GM21529 (cell line): Measurements from ENCODE around the gene LRRC49.
"Not testable (repeated sequence)": the region's sequence is repeated elsewhere in the genome, so short reads cannot be mapped to it uniquely, and the experiment has no call there.

Source experiments
- ATAC-seq: cut with Tn5 transposase; IDR thresholded peaks from one replicate; pipeline ENCODE4 v1.9.1; 2021; ENCODE audit not compliant: unreplicated experiment

Gene LRRC49, protein sequence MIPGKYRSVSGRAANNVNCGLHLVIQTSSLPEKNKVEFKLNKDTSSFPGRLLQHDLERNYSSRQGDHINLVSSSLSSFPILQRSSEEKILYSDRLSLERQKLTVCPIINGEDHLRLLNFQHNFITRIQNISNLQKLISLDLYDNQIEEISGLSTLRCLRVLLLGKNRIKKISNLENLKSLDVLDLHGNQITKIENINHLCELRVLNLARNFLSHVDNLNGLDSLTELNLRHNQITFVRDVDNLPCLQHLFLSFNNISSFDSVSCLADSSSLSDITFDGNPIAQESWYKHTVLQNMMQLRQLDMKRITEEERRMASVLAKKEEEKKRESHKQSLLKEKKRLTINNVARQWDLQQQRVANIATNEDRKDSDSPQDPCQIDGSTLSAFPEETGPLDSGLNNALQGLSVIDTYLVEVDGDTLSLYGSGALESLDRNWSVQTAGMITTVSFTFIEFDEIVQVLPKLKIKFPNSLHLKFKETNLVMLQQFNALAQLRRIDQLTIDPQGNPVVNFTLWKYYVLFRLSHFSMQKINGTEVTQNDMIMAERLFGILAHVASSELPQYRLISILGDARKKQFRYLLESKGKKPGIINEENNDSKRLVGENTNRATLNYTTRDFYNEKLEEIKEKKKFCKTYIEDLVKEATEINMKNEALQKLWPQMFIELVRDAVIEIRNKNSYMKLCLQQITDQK

DNA sequence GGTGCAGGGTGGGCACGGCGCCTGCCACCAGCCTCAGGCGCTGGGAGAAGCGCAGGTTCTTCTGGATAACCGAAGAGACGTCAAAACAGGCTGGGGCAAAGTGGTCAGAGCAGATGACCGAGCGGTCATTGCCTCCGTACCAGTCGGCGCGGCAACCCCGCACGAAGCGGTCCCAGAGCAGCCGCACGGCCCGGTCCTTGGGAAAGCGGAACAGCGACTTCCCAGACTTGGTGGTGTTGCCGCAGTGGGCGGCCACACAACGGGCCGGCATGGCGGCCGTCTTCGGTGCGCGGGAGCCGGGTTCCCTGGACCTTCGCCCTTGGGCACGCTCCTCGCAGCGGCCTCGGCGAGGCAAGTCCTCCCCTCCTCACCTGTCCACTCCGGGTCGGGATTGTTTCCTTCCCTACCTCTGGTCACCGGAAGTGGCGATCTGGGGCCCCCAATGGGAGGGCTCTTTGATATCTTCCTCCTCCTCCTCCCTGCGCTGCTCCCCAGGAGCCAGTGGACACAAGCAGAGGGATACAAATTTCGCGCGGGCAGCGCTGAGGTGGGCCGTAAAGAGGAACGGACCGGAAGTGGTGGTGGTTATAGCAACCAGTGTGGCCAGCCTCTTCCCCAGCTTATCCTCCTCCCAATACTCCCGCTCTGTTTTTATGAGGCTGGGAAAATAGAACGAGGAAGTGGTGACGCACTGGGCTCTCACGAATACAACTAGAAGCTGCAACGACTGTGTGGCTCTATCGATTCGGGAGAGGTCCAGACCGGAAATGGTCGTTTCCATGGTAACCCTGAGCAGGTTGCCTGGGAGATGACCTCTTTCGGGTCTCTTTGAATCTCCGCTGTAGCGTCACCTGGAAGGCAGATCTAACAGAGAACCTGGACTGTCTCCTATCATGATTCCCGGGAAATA is at the start of gene LRRC49, which contains the start of gene THAP10:
Gene LRRC49 (plus strand): TSS at position 825 of the 910 bp plus-strand sequence. CDS start 69 bp downstream, at position 894.
Gene THAP10 (minus strand): TSS at position 432 of the 910 bp plus-strand sequence. CDS start 161 bp downstream, at position 271.
- peak; percentile 74 for ATAC-seq

GRCh38 chr15:70845602-70846360 is 46.8 kb upstream of the LRRC49 start:
- ATAC-seq: no peak

DNA sequence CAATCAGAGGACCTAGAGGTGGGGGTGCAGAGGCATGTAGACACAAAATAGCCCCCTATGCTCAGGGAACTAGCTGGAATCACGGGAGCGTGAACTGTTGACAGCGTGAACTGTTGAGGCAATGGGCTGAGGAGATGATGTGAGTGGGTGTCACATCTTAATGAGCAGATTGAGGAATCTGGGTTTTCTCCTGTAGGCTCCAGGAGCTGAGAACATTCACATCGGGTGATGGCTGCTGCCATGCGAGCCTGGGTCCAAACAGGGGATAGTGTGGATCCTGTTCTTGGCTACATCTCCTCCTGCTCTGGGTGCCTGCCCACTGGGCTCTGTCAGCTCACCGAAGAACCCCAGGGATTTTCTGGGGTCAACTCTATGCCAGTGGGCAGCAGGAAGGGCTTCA is 40.7 kb upstream of the LRRC49 start:
- no peak for ATAC-seq

GRCh38 chr15:70852501-70853317 is 39.9 kb upstream of the LRRC49 start:
- ATAC-seq: no peak

DNA sequence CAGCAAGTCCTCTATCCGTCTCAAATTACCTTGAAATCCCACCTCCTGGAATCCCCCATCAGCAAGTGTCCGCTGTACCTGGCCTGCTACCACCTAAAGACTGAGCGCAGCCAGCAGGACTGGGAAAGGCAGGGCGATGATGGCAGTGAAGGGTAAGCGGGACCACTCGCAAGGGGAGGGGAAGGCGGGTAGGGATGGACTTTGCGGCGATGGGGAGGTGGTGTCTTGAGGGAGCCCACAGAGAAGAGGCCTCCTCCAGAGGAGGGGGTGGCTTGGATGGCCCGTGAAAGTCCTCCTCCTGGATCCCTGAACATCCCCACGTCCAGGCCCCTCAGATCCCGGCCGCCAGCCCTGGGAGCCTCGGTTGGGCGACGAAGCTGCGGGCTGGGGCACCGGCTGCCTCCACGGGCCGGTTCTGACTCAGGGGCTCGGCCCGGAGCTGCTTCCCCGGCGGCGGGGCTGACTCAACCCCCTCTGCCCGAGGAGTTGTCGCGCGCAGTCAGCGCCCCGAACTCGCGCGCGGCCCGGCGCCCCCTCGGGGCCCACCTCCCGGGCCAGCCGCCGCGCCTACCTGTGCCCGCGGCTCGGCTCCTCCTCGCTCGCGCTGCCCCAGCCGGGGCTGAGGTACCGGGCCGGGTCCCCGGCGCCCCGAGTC is 39.2 kb upstream of the LRRC49 start:
- ATAC-seq: no peak

DNA sequence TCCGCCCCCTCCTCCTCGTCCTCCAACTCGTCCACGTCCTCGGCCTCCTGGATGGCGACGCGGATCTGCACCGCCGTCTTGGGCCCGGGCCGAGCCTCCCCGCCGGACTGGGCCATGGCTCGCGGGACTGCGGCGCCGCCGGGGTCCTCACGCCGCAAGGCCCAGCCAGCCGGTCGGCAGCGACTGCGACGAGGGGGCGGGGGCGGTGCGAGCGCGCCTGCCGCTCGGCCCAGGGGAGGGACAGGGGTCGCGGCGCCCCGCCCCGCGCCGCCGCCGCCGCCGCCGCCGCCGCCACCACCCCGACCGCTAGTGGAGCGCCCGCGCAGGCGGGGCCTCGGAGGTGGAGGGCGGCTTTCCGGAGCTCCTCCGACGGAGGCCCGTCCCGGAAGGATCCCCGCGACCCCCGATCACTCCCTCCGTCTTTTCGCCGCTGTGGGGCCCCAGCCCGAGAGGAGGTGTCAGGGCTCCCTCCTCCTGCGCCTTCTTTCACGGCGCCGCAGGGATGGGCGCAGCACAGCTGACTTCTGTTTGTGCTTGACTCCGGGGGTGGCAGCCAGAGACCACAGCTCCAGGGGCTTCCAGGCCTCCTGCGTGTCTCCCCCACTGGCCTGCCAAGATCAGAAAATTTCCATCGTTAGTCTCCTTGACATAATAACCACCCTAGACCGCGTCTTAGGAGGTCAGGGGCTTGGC is 38.5 kb upstream of the LRRC49 start, which contains the start of gene LARP6:
Gene LARP6 (minus strand): TSS at position 185 of the 693 bp plus-strand sequence. CDS start 69 bp downstream, at position 116.
- no peak for ATAC-seq

DNA sequence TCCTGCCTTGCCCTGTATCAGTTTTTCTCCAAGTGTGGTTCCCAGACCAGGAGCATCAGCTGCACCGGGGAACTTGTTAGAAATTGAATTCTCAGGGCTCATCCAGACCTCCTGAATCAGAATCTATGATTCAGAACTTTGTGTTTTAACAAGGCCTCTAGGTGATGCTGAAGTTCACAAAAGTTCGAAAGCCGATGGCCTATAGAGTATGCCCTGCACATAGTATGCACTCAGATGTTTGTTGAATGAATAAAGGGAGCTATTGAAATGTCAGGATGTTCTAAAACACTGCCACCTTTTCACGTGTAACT is 38.0 kb upstream of the LRRC49 start:
- no peak for ATAC-seq

- ATAC-seq: no peak
These were observed 36.9 kb upstream of the LRRC49 start for GRCh38 chr15:70855764-70856163.

DNA sequence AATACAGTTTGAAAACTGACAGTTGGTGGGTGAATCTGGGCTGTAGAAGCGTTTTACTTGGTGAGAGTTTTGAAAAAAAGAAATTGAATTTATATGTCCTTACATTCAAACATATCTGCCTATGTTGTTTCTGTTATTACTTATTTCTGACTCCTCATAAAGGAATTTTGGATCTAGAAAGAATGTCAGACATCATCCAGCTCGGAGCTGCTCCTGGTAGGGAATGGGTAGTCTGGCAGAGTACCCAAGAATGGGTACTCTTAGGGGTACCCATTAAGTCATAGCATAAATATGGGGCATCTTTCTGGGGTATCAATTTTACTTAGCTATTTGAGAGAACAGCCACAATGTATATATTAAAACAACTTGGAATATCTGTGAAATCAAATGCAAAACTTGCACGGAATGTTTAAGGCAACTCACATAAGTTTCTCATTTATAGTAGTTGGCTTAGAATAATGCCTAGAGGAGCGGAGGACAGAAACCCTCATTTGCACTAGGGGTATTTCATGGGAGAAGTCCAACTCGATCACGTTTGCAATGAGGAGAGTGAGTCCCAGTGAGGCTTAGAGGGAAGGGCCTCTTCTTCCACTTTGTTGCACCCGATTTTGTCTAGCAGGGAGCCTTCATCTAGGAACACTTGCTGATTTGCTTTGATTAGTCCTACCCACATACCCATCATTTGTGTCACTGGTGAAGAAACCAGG is 36.3 kb upstream of the LRRC49 start:
- no peak for ATAC-seq

GRCh38 chr15:70856884-70857561 is 35.6 kb upstream of the LRRC49 start:
- no peak for ATAC-seq

GRCh38 chr15:70857562-70858285 is 34.9 kb upstream of the LRRC49 start:
- no peak for ATAC-seq

DNA sequence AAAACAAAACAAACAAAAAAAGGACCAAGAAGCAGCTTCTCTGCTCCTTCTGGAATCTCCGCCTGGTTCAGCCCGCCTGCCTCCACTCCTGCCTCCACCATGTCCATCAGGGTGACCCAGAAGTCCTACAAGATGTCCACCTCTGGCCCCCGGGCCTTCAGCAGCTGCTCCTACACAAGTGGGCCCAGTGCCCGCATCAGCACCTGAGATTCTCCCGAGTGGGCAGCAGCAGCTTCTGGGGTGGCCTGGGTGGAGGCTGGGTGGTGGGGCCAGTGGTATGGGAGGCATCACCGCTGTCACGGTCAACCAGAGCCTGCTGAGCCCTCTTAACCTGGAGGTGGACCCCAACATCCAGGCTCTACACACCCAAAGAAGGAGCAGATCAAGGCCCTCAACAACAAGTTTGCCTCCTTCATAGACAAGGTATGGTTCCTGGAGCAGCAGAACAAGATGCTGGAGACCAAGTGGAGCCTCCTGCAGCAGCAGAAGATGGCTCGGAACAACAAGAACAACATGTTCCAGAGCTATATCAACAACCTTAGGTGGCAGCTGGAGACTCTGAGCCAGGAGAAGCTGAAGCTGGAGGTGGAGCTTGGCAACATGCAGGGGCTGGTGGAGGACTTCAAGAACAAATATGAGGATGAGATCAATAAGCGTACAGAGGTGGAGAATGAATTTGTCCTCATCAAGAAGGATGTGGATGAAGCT is 33.9 kb upstream of the LRRC49 start:
- not testable (repeated sequence) for ATAC-seq

DNA sequence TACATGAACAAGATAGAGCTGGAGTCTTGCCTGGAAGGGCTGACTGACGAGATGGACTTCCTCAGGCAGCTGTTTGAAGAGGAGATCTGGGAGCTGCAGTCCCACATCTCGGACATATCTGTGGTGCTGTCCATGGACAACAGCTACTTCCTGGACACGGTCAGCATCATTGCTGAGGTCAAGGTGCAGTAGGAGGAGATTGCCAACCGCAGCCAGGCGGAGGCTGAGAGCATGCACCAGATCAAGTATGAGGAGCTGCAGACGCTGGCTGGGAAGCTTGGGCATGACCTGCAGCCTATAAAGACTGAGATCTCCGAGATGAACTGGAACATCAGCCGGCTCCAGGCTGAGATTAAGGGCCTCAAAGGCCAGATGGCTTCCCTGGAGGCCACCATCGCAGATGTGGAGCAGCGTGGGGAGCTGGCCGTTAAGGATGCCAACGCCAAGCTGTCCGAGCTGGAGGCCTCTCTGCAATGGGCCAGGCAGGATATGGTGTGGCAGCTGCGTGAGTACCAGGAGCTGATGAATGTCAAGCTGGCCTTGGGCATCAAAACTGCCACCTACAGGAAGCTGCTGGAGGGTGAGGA is 33.2 kb upstream of the LRRC49 start:
- no peak for ATAC-seq

- ATAC-seq: no peak
These were observed 32.6 kb upstream of the LRRC49 start for GRCh38 chr15:70859998-70860397.

- ATAC-seq: no peak
These were observed 29.0 kb upstream of the LRRC49 start for GRCh38 chr15:70863450-70864218.
